Measurements from ENCODE around the gene OR52A1.
"Not testable (repeated sequence)": the region's sequence is repeated elsewhere in the genome, so short reads cannot be mapped to it uniquely, and the experiment has no call there.

Gene OR52A1

GRCh38 chr11:5159806-5160205 lies 5.2 kb upstream of the OR52A1 start:
- POLR2A ChIA-PET (ENCODE audit: low non-redundant PET): no interaction called here
- DNase-seq (ENCODE audit: low spot score): no peak
- no peak overlapping the region for H3K27ac ChIP-seq
- CTCF ChIA-PET: no interaction called here
- no peak for TF ChIP-seq CTCF (conservative IDR thresholded peaks at IDR 0.05; ENCODE audit: low read depth)

GRCh38 chr11:5153574-5154431 lies 754 bp downstream of the OR52A1 start:
- ChIA-PET CTCF (no interaction called here), POLR2A (ENCODE audit: low non-redundant PET) (interaction anchor here (0.5 kb wide), 1 partner anchor 126 kb away, joined by 3 read pairs; no protein-coding TSS in a partner anchor)
- DNase-seq (ENCODE audit: low spot score): no peak
- H3K27ac ChIP-seq: no peak overlapping the region
- no peak for TF ChIP-seq CTCF (conservative IDR thresholded peaks at IDR 0.05; ENCODE audit: low read depth)

GRCh38 chr11:5151713-5152153 lies 2.8 kb downstream of the OR52A1 start:
- POLR2A ChIA-PET (ENCODE audit: low non-redundant PET): no interaction called here
- DNase-seq (ENCODE audit: low spot score): no peak
- no peak for TF ChIP-seq CTCF (conservative IDR thresholded peaks at IDR 0.05; ENCODE audit: low read depth)
- H3K27ac ChIP-seq: no peak overlapping the region
- CTCF ChIA-PET: no interaction called here

- DNase-seq (ENCODE audit: low spot score); H3K27ac ChIP-seq; CTCF ChIA-PET; POLR2A ChIA-PET (ENCODE audit: low non-redundant PET): not testable (repeated sequence)
Observed at GRCh38 chr11:5144206-5144605, 10.4 kb downstream of the OR52A1 start.

GRCh38 chr11:5137996-5138395 lies 16.6 kb downstream of the OR52A1 start, which contains the start of gene OR52A5:
Gene OR52A5 (minus strand): TSS chr11:5138356. CDS start chr11:5132642, 5,714 bp downstream.
- CTCF ChIA-PET: interaction anchor here (0.6 kb wide), 1 partner anchor 194 kb away, joined by 3 read pairs; no protein-coding TSS in a partner anchor
- POLR2A ChIA-PET (ENCODE audit: low non-redundant PET): no interaction called here
- no peak for TF ChIP-seq CTCF (conservative IDR thresholded peaks at IDR 0.05; ENCODE audit: low read depth)
- no peak for DNase-seq (ENCODE audit: low spot score)
- H3K27ac ChIP-seq: no peak within 1 kb of the TSS

GRCh38 chr11:5137014-5137413 lies 17.5 kb downstream of the OR52A1 start:
- ChIA-PET POLR2A (ENCODE audit: low non-redundant PET) (no interaction called here), CTCF (no interaction called here)
- TF ChIP-seq CTCF (conservative IDR thresholded peaks at IDR 0.05; ENCODE audit: low read depth): no peak
- no peak overlapping the region for H3K27ac ChIP-seq
- DNase-seq (ENCODE audit: low spot score): no peak

- no peak for TF ChIP-seq CTCF (conservative IDR thresholded peaks at IDR 0.05; ENCODE audit: low read depth)
- CTCF ChIA-PET: no interaction called here
- POLR2A ChIA-PET (ENCODE audit: low non-redundant PET): no interaction called here
- no peak for DNase-seq (ENCODE audit: low spot score)
- no peak overlapping the region for H3K27ac ChIP-seq
Observed at GRCh38 chr11:5136261-5136660, 18.3 kb downstream of the OR52A1 start.
